NCI-H748 (cell line): Measurements from ENCODE around the gene GRIN2A.

Experiments used
- DNase-seq: peaks from one replicate; lab custom pipeline; 2025; ENCODE audit not compliant: unreplicated experiment; lab: John Stamatoyannopoulos, UW

Gene GRIN2A

DNA sequence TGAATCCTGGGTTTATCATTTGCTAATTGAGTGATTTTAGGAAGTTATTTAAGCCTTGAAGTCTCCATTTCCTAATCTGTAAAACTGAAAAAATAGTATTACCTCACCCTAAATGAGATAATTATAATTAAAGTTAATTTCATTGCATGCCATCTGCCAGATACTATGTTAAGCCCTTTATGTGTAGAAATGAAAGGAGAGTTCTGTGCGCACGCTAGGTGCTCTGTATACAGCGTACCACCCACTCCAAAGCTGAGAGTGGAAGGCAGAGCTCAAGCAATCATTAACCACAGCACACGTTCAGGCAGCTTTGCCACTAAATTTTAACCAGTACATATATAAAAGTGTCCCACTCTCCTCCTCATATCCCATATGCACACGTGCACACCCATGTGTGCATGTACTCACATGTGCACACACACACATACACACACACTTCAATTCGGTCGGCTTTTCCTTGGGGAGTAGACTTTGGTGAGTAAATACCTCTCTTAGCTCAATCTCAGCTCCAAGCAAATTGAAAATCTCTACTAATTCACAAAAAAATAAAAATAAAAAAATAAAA, 204.8 kb downstream of the GRIN2A start:
- DNase-seq: no peak

DNA sequence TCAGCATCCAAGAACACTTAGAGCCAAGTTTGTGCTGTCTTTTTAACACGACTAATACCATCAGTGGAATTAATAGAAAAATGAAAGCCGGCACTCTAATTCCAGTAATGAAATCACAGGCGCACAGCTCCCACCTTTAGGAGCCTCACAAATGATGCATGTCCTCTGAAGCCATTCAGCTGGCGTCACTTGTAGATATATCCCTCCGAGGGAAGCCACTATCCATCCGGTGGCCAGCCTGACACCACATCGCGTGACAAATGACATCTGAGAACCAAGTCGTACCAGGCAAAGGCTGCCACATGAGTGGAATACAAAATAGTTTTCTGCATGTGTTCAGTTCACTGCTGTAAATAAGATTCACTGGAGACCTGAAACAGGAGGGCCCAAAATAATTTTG, 205.6 kb downstream of the GRIN2A start:
- DNase-seq: no peak

DNA sequence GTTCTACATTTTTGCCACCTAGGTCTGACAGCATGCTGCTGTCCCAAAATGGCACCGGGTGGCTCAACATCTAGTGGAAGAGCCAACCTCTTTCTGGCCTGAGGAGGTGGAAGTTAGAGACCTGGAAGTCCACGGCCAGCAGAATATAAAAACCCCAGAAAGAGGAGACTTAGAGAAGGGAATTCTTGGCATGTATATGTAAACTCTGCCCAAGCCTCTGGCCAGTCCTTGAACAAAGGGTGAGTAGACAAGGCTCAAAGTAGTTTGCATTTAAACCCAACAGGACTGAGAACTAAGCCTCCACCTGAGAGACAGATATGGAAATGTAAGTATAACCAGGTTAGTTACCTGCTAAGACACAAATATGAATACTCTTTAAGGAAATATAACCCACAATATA, 210.3 kb downstream of the GRIN2A start:
- DNase-seq: no peak

DNA sequence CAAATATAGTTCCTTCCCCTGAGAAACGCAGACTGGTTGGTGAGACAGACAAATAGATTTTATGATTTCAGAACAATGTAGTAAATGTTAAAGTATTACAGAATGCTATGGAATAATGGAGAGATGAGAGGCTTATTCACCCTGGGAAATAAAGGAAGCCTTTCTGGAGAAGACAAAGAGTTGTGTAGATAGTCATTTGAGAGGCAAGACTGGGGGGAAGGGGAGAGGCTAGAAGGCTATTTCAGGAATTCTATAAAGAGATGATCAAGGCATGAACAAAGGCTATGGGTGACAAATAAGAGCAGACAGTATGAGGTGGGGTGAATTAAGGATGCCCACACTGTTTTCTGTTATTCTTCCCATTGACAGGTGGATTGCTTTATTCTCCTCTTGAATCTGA, 211.4 kb downstream of the GRIN2A start:
- DNase-seq: no peak

DNA sequence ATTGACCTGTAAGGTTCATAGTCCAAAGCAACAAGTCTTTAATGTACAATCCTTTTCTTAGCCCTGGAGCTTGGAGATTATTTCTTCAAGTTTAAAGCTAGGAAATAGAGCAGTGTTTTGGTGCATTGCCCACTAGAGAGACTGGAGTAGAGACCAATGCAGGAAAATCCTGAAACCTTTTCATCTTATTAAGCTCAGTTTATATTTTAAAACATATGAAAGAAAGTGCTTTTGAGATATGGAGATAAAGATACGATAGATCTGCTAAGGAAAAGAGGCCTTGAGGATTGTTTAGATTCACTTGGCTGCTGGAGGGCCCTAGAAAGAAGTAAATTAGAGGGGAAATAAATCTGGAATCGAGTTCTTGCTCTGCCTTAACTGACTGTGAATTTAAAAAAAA, 212.0 kb downstream of the GRIN2A start:
- no peak for DNase-seq

DNA sequence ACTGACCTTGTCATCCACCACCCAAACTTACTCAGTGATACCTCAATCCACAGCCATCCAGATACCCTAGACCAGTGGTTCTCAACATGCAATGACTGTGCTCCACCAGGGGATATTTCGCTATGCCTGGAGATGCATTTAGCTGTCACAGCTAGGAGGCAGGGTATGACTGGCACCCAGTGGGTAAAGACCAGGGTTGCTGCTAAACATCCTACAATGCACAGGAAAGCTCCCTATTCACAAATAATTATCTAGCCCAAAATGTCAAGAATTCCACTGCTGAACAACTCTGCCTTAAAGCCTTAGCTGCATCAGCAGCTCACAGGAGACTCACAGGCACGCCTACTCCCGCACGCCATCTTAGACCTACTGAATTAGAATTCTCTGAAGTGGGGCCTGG, 212.6 kb downstream of the GRIN2A start:
- no peak for DNase-seq

DNA sequence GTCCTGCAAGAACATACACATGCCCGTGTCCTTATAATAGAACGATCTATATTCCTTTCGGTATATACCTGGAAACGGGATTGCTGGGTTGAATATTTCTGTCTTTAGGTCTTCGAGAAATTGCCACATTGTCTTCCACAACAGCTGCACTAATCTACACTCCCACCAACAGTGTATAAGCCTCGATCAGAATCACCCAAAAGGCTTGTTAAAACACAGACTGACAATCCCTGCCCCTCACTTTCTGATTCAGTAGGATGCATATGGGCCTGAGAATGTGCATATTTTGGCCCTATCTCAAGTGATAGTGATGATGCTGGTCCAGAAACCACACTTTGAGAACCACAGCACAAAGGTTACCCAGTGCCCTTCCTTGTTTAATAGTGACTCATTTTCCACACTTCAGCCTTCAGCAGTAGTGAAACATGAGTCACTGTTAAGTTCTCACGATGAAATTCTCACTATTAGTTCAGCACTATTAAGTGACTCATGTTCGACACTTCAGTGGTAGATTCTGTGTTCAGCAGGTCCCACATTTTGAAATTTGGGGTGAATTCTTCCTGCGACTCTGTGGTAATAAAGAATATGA, 215.6 kb downstream of the GRIN2A start:
- DNase-seq: no peak

DNA sequence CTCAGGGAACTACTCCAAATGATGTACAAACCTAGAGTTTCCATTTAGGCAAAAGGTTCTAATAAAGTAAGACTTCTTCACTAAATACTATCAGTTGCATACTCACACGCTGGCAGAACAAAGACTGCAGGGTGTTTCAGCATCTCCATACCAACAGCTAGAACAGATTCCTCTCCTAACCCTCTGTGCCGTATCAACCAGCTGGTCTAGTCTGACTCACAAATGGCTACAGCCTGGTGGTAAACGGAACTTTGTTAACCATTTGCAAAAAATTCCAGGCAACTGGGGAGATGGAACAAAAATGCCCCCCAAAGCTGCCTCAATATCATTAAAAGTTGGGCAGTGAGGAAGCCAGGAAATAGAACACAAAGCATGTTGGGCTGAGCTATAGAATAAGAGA, 217.1 kb downstream of the GRIN2A start:
- no peak for DNase-seq

DNA sequence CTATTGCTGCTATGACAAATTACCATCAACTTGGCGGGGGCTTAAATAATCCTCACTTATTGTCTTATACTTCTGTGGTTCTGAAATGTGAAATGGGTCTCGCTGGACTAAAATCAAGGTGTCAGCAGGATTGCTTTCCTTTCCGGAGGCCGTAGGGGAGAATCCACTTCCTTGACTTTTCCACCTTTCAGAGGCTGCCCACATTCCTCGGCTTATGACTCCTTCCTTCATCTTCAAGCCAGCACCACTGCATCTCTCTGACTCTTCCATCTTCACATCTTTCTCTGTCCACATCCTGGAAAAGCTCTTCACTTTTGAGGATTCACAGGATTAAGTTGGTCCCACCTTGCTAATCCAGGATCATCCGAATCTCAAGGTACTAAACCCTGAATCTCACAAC, 217.8 kb downstream of the GRIN2A start:
- DNase-seq: no peak

DNA sequence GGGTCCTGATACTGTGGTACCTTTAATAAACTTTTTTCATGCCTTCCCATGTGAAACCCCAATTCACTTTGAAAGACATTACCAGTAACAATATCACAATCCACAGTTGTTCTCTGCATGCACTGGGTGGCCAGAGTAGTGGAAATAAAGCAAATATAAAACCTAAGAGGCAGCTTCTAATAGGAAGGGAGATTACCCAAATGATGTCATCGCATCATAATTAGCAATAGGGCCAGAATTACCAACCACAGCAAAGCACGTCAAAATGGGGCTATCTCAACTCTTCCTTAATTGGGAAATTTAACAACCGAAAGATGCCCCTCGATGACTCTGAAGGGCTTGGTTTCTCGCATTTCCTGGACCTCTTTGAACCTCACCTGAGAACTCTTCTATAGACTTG, 224.8 kb downstream of the GRIN2A start:
- no peak for DNase-seq

DNA sequence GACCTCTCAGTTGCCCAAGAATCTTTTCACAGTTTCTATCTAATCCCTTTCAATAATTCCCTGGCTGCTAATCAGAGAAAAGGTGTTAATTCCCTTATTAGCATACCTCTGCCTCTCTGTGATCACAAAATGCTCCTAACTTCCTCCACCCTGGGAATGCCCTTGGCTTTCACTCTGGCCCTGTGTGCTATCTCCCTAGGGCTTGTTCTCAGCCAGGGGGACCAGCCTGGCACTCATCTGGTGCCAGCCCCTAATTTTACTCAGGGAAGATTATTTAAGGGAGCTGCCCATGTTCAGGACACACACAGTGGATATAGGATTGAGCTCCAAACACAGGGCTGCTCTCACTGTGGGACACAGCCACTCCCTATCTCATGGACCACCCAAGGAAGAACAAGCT, 225.2 kb downstream of the GRIN2A start:
- no peak for DNase-seq

DNA sequence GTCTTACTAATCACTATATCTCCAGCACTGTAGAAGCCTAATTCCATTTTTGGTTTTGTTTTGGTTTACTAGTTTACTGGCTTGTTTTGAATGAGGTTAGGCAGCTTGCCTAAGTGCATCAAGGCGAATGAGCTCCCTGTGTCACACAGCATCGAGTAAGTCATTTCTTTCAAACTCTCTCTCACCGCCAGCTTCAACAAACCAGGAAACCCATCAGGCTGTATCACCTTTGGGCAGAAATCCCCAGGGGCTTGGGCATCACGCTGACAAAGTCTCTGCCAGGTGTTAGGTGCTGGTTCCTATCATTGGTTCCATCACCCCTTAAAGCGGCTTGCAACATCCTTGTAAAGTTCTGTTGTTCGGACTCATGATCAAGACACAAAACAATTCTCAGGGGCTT, 226.6 kb downstream of the GRIN2A start:
- no peak for DNase-seq

DNA sequence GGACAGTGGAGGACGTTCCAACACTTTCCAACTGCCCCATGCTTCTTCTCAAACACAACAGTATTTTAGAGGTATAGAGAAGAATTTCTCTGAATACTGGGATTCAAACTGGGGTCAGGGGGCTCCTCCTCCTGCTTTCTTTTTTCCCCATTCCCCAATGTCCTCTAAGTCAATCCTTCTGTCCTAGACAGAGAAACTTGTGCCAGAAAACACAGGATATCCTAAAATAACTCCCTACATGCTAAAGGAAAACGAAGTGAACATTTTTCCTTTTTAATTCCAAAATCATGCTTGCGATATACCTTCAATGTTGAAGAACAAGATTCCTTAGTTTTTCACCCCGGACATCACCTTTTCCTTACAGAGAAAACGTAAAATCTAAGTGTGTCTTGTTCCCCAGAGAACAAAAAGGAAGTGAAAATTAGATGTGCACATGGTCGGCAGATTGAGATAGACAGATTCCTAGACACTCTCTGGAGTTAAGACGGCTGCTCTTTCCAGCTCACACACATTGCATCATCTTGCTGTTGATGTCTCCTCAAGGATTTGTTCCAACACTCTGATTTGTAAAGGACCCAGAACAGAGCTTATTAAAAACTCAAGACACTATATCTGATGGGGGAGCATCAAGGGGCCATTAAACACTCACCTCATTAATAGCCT, 228.2 kb downstream of the GRIN2A start:
- no peak for DNase-seq

DNA sequence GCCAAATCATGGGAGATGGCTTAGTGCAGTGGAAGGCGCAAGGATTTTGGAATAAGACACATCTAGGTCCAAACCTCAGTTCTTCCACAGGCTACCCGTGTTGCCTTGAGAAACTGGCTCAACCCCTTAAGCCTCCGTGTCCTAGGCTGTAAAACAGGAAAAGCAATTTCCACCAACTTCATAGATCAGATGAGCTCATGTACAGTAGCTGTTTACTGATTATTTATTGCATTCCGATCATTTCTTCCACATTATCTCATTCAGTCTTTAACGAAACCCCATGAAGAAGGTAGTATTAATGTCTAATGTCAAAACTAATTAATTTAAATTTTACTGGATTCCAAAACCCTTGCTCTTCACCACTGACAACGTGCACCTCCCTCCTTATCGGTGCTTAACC, 231.6 kb downstream of the GRIN2A start:
- no peak for DNase-seq

DNA sequence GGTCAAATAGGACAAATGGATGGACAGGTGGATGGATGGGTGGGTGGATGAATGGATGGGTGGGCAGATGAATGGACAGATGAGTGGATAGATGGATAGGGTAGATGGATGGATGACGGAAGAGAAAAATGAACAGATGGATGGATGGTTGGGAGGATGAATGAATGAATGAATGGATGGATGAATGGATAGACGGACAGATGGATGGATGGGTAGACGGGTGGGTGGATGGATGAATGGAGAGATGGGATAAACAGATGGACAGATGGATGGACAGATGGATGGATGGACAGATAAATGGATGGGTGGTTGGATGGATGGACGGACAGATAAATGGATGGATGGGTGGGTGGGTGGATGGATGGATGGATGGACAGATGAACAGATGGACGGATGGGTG, 232.8 kb downstream of the GRIN2A start:
- DNase-seq: no peak

DNA sequence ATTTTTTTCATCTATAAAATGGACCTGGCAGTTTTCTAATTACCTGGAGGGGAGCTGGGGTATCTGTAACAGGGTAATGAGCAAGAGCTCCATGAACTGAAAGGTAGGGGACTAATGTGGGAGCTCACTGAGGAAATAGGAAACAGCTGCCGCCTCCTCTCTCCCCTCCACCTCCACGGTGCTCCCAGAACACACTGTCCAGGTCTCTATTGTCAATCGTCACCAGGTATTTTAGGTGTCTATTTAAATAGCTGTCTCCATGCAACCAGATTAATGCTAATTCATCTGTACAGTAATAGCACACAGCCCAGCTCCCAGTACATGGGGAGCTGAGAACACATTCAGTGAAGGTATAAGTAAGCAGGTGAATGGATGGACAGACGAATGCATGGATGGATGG, 233.3 kb downstream of the GRIN2A start:
- DNase-seq: peak; percentile 3

DNA sequence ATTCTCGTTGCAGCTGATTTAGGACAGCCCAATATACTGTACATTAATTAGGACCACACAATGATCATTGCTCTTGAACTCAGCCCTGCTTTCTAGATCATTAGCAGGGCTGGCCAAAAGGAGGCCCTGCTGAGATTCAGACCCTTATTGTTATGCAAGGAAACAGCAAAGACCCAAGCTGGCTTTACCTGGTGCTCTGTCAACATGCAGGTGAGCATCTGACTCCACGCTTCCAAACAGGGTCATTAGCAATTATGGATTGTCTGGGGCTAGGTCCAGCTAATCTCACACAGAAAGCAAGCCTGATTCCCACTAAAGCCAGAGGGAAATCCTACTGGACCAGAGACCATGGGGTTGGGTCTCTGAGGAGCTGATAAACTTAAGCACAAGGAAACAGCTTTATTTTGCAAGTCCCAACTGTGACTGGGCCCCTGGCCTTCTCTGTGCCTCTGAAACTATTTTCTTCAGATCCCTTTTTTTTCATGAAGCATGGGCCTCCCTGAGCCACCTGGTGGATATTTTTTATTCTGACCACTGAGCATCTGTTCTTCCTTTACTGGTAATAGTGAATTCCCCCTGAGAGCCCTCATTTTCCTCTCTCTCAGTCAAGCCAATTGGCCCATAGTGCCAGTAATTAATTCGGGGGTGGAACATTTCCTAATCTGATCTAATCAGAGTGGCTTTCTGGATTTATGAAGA, 236.1 kb downstream of the GRIN2A start:
- DNase-seq: peak; percentile 29

DNA sequence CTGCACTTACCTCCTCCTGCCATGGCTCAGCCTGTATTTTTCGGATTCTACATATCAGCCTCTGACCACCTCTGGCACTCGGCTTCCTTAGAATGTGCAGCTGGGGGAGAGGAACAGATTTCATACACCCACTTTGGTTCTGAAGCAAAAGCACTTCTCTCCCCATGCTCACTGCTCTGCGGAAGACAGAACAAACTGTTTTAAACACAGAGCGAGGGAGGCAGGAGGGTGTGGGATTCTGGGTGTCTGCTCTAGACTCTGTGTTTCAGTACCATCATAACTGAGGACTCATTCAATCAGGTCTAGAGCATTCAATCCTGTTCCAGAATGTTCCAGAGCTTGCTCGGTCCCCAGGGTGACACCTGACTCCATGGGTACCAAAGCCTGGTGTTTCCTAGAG, 239.1 kb downstream of the GRIN2A start:
- DNase-seq: no peak

DNA sequence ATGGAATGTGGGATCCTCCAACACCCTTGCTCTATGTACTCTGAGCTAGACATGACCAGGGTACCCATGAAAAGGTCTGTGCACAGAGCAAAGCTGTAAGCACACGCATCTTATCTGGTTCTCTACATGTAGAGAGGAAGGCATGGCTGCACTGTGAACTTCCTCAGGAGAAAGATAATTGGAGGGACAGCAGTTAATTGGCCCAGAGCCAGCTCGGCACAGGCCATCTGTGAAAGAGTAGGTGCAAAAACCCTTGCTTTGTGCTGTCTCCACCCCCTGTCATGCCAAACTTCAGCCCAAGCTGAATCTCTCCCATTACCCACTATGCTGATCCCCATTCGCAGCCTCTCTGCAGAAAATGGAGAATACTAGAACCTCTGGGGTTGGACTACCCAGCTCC, 241.0 kb downstream of the GRIN2A start:
- DNase-seq: peak; percentile 14

DNA sequence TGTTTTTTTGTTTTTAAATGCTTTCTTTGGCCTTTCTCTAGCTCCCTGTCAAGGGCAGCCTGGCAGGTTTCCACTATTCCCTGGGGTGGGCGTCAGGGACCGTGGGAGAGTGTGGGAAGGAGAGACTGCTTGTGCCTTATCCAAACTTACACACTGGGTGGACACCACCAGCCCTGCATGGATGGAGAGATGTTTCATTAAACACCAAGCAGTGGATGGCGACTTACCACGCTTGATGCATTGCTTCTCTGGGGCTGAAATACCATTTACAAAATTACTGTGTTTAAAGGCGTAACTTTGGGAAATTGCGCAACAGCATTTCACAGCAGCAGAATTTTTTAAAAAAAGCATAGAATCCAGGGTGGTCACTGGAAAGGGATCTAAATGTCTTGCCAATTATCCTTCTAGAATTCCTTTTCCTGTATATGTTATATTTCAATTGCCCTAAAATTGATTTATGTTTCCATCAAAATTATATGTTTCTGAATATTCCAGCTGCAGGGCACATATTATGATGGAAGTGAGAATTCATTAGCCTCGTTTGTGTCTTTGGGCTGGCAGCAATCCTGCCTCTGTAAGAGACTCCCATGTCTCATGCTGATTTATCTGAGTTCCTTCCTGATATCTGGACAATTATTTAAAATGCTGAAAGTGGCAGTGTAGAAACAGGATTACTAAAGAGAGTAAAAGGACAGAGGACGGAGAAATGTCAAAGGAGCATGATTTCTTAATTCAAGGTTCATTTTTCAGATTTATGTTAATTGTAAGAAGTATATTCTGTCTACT, 247.3 kb downstream of the GRIN2A start:
- DNase-seq: no peak

DNA sequence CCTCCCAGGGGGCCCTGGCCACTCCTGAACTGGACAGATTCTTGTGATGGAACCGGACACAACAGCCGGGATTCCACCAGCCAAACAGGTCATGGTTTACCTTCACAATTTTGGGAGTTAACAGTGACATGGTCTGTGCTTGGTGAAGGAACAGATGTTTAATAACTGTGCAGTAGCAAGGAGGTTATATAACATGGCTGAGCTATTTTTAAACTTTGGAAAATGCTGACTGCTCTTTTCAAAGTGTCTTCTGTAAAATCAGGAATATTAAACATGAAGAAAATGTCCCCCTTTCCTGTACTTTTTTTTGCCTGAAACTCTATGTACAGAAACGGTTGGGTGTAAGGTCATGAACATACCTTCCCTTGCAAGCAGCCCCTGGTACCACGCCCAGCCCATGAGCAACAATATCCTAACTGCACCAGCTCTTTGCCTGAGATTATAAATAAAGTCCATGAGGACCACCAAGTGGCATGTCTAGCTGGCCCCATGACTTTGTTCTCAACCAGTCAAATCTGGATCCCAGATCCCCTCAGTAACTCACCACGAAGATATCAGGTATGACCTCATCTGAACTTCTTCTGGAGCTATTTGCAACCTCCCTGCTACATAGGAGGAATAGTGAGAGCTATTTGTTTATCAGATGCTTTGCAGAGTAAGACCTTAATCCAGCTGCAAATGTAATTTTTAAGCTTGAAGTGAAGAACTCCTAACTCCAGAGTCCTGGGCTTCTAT, 249.1 kb downstream of the GRIN2A start:
- DNase-seq: no peak
